K562 (cell line): ENCODE data around the gene STT3B. TPM values are rescaled to one million over a fixed set of nuclear protein-coding genes. Genes with fewer than 3 reads are reported as not detected.

Experiments used
- ATAC-seq: fragments of 200-7000 bp; cut with Tn5 transposase; 3 replicates; pipeline ENCODE4 v1.9.1; 2020; ENCODE audit warnings: moderate library complexity
- BruUV-seq: library from RNA; stranded (reverse); fragments of 400-500 nt; replicated peaks from 2 replicates; lab custom pipeline; 2021; lab: Mats Ljungman, UMichigan
- CTCF ChIA-PET: fragments of 300-600 bp; formaldehyde crosslinking; extraction: SDS; loops from one replicate; lab custom pipeline; 2021; ENCODE audit warnings: low intra/inter-chr PET ratio; lab: Yijun Ruan, JAX
- POLR2A ChIA-PET: fragments of 300-600, 350-650 bp; sonication (Branson Sonifier 250); formaldehyde crosslinking; extraction: SDS; loops from one replicate; lab custom pipeline; 2021; ENCODE audit warnings: antibody characterized with exemption, inconsistent platforms; lab: Yijun Ruan, JAX
- DNase-seq, 4 experiments: peaks; one replicate each; pipeline versions ENCODE4 v3.0.0 to v3.0.0-alpha.2; 2011 to 2018; ENCODE audit warnings: low spot score in 3 of 4, mixed read lengths in 3 of 4; ENCODE audit errors: extremely low read depth in 1 of 4
- FAIRE-seq: peaks from 2 replicates; lab custom pipeline; 2011; peaks lifted over from hg19 to GRCh38; lab: Jason Lieb, UNC
- H2AFZ ChIP-seq: 2 replicates; pipeline ENCODE4 v1.6.0; 2011; ENCODE audit warnings: low read depth, low read length, control low read depth, inconsistent platforms
- H3K27ac ChIP-seq: fragments of 200-600 bp; 3 replicates; pipeline ENCODE4 v1.8.0; 2011; ENCODE audit warnings: low read depth, mild to moderate bottlenecking, control low read depth, inconsistent platforms, low read length, moderate library complexity, mixed read lengths; ENCODE audit errors: extremely low read depth
- H3K27me3 ChIP-seq, 2 experiments: fragments of 300-600 bp in 1 of 2; 2 replicates in 1 of 2; 3 replicates in 1 of 2; pipeline versions ENCODE4 v1.6.0 to v1.8.0; 2011; ENCODE audit warnings: inconsistent platforms in 2 of 2, low read length in 2 of 2, mild to moderate bottlenecking in 1 of 2, mixed read lengths in 1 of 2, moderate library complexity in 1 of 2; ENCODE audit not compliant: control insufficient read depth in 2 of 2, insufficient read depth in 2 of 2
- H3K36me3 ChIP-seq: fragments of 300-600 bp; 3 replicates; pipeline ENCODE4 v1.8.0; 2011; ENCODE audit warnings: mild to moderate bottlenecking, low read length, inconsistent platforms; ENCODE audit not compliant: control insufficient read depth, insufficient read depth
- H3K4me1 ChIP-seq, 2 experiments: fragments of 200-600 bp in 1 of 2; replicated peaks in 1 of 2; 2 replicates in 1 of 2; 3 replicates in 1 of 2; pipeline versions ENCODE4 v1.5.1 to v1.8.0; 2011; ENCODE audit warnings: inconsistent platforms in 2 of 2, low read length in 2 of 2, mild to moderate bottlenecking in 1 of 2, mixed read lengths in 1 of 2, moderate library complexity in 1 of 2; ENCODE audit not compliant: control insufficient read depth in 2 of 2, insufficient read depth in 2 of 2
- H3K4me2 ChIP-seq: 2 replicates; pipeline ENCODE4 v1.6.1; 2011; ENCODE audit warnings: low read length, control low read depth, inconsistent platforms, mixed read lengths; ENCODE audit not compliant: insufficient read depth
- H3K4me3 ChIP-seq: fragments of 200-600 bp; sonication (generic), shearing (Covaris generic); 2 replicates; pipeline ENCODE4 v1.5.1; 2016; ENCODE audit warnings: control low read depth, inconsistent platforms
- H3K79me2 ChIP-seq: fragments of 200-600 bp; 3 replicates; pipeline ENCODE4 v1.8.0; 2011; ENCODE audit warnings: low read length, inconsistent platforms; ENCODE audit not compliant: control insufficient read depth, insufficient read depth
- H3K9ac ChIP-seq, 2 experiments: 2 replicates each; pipeline versions ENCODE4 v1.6.0 to v1.6.1; 2011; ENCODE audit warnings: low read depth in 2 of 2, low read length in 2 of 2, control low read depth in 1 of 2, inconsistent platforms in 1 of 2, mild to moderate bottlenecking in 1 of 2, mixed read lengths in 1 of 2; ENCODE audit not compliant: insufficient read depth in 1 of 2
- H3K9me1 ChIP-seq: one replicate; pipeline ENCODE4 v1.6.0; 2011; ENCODE audit warnings: inconsistent platforms, mild to moderate bottlenecking, low read length, moderate library complexity; ENCODE audit not compliant: control insufficient read depth, insufficient read depth
- H3K9me3 ChIP-seq: replicated peaks from 2 replicates; pipeline ENCODE4 v1.5.1; 2011; ENCODE audit warnings: low read depth, low read length, inconsistent platforms; ENCODE audit not compliant: control insufficient read depth, insufficient read depth
- H4K20me1 ChIP-seq: replicated peaks from 2 replicates; pipeline ENCODE4 v1.6.1; 2011; ENCODE audit warnings: low read length, inconsistent platforms, mixed read lengths; ENCODE audit not compliant: control insufficient read depth, insufficient read depth
- ETV5 ChIP-seq: sonication (generic); formaldehyde crosslinking; IDR thresholded peaks from 2 replicates; pipeline ENCODE4 v1.4.0; 2020; ENCODE audit warnings: low read depth, mild to moderate bottlenecking, missing genetic modification reagents
- FOXA1 ChIP-seq: fragments of 450-650 bp; IDR thresholded peaks from 2 replicates; pipeline ENCODE4 v1.6.1; 2016; ENCODE audit warnings: mild to moderate bottlenecking, borderline replicate concordance
- NR2C1 ChIP-seq, 2 experiments: fragments of 450-650 bp; IDR thresholded peaks; 2 replicates each; pipeline ENCODE4 v1.6.1; 2017; ENCODE audit warnings: mild to moderate bottlenecking in 2 of 2, antibody characterized with exemption in 1 of 2, inconsistent platforms in 1 of 2, missing compliant biosample characterization in 1 of 2, missing genetic modification characterization in 1 of 2
- PCBP1 ChIP-seq: fragments of 200-400 bp; formaldehyde crosslinking; IDR thresholded peaks from 2 replicates; pipeline ENCODE4 v1.6.1; 2018; ENCODE audit warnings: mild to moderate bottlenecking, low read depth, low read length; ENCODE audit not compliant: poor library complexity, severe bottlenecking
- SMAD1 ChIP-seq: fragments of 150-350 bp; IDR thresholded peaks from 2 replicates; pipeline ENCODE4 v1.6.1; 2014; ENCODE audit warnings: low read length, low read depth; ENCODE audit not compliant: partially characterized antibody
- SMAD2 ChIP-seq: fragments of 150-350 bp; IDR thresholded peaks from 2 replicates; pipeline ENCODE4 v1.6.1; 2014; ENCODE audit warnings: low read depth, mild to moderate bottlenecking, low read length
- TEAD1 ChIP-seq, 2 experiments: fragments of 450-650 bp in 1 of 2; sonication (generic) in 1 of 2; formaldehyde crosslinking; IDR thresholded peaks; 2 replicates each; pipeline versions ENCODE4 v1.4.0 to v1.8.0; 2020 to 2022; ENCODE audit warnings: mild to moderate bottlenecking in 2 of 2, missing genetic modification reagents in 1 of 2
- ZC3H4 ChIP-seq: sonication (generic); formaldehyde crosslinking; IDR thresholded peaks from 2 replicates; pipeline ENCODE4 v1.9.0; 2021; ENCODE audit warnings: missing genetic modification reagents, borderline replicate concordance
- ZFX ChIP-seq: sonication (generic); formaldehyde crosslinking; IDR thresholded peaks from 2 replicates; pipeline ENCODE4 v1.8.0; 2022; ENCODE audit warnings: mild to moderate bottlenecking, missing genetic modification reagents, moderate library complexity
- ZKSCAN1 ChIP-seq: fragments of 150-350 bp; IDR thresholded peaks from 2 replicates; pipeline ENCODE4 v1.6.1; 2016; ENCODE audit warnings: low read depth, low read length
- ZNF253 ChIP-seq: fragments of 250-450 bp; sonication (Bioruptor Pico); conservative IDR thresholded peaks from 2 replicates; pipeline ENCODE4 v1.6.1; 2021; ENCODE audit warnings: mild to moderate bottlenecking
- WGBS: fragments of 100-300 bp; shearing (Covaris generic); methylation state at CpG from one replicate; pipeline ENCODE4 v1.1.6; 2016; ENCODE audit warnings: low coverage, mixed read lengths; ENCODE audit not compliant: insufficient coverage; ENCODE audit errors: missing lambda C conversion rate; 5-methylcytosine and 5-hydroxymethylcytosine counted together
- in situ Hi-C: fragments of 300-500 bp; cut with MboI; formaldehyde crosslinking; loops from 4 replicates; pipeline ENCODE4 v1.15.0; 2018; ENCODE audit warnings: inconsistent platforms, mixed read lengths
- intact Hi-C: fragments of 100-400 bp; cut with micrococcal nuclease; formaldehyde crosslinking; loops from 2 replicates; pipeline ENCODE4 v1.14.2; 2022
- polyA plus RNA-seq, 8 experiments: library from polyadenylated mRNA; depleted of rRNA in 4 of 8; stranded (reverse) in 5 of 8; unstranded in 3 of 8; fragments of >200 nt; fragmentation: Nextera tagmentation in 2 of 8; fragmentation: Illumina TruSeq in 1 of 8; extraction: Ambion mirVana in 2 of 8; extraction: Trizol in 1 of 8; gene quantifications; 2 replicates each; pipeline versions ENCODE4 v1.2.1 to v1.2.3, GENCODE V29; 2011 to 2014; ENCODE audit warnings: inconsistent platforms in 1 of 8, missing spikeins in 1 of 8
- total RNA-seq, 7 experiments: library from RNA; depleted of rRNA in 6 of 7; stranded (reverse); fragments of >200 nt in 6 of 7; fragmentation: Illumina TruSeq in 2 of 7; extraction: Trizol in 2 of 7; gene quantifications; 2 replicates each; pipeline versions ENCODE4 v1.2.1 to v1.2.3, GENCODE V29; 2011 to 2021; ENCODE audit warnings: low replicate concordance in 1 of 7
- TF ChIP-seq, protein P1 (sequence below), 2 experiments: fragments of 450-650 bp; IDR thresholded peaks; 2 replicates each; pipeline ENCODE4 v1.6.1; 2016; ENCODE audit warnings: mild to moderate bottlenecking in 2 of 2, borderline replicate concordance in 1 of 2, low read depth in 1 of 2, moderate library complexity in 1 of 2

Gene STT3B
- total and polyA plus RNA-seq, 9 of the 15 experiments (the other 6 are each of a cell fraction or from before 2014, with no cell fraction given): 22.4 to 147 (median 100) TPM

DNA sequence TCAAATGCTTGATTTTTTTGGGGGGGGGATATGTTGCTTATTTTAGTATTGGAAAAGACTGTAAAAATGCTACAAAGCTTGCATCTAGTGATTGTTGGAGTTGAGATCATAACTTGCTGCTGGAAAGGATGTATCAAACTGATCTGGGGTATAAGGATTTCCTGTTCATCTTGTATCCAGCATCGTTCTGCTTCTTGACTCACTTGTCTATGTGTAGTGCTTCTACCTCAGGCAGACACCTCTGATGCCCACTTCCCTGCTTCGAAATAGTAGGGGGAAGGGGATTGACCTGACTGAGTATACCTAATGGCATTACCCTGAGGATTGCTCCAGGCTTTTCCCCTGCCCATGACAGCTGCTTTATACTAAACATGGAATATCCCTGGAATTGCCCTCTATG is 42.7 kb downstream of the STT3B start:
- no peak overlapping the region for H2AFZ ChIP-seq
- H3K4me2 ChIP-seq: no peak overlapping the region
- peaks cover 13% of the 10 kb centered on the region; the same call in 1 of the 2 replicates for H4K20me1 ChIP-seq
- H3K4me3 ChIP-seq: no peak overlapping the region
- FAIRE-seq: no peak
- H3K9me1 ChIP-seq: no peaks in the 10 kb centered on the region
- no TSS peak for BruUV-seq
- ATAC-seq: no peak
- CTCF ChIA-PET: no interaction called here
- peaks cover 26% of the 10 kb centered on the region for H3K36me3 ChIP-seq
- H3K79me2 ChIP-seq: peaks cover 76% of the 10 kb centered on the region
- no peaks in the 10 kb centered on the region for H3K27me3 ChIP-seq
- WGBS: 71% methylated on average over 2 of the region's 2 CpGs
- no peak overlapping the region for H3K9ac ChIP-seq
- H3K9me3 ChIP-seq: no peaks in the 10 kb centered on the region
- TF ChIP-seq SMAD2 (no peak), ZC3H4 (CRISPR knock-in tag) (no peak), TEAD1 (CRISPR knock-in tag; IDR thresholded peaks at IDR 0.05) (no peak), SMAD1 (no peak), NR2C1 (IDR thresholded peaks at IDR 0.05) (no peak), NR2C1 (tag; IDR thresholded peaks at IDR 0.05) (no peak), PCBP1 (no peak), ZKSCAN1 (no peak), ZNF253 (no peak), ETV5 (CRISPR knock-in tag) (no peak), ZFX (CRISPR knock-in tag) (no peak), FOXA1 (no peak)
- TF ChIP-seq, protein P1, sequence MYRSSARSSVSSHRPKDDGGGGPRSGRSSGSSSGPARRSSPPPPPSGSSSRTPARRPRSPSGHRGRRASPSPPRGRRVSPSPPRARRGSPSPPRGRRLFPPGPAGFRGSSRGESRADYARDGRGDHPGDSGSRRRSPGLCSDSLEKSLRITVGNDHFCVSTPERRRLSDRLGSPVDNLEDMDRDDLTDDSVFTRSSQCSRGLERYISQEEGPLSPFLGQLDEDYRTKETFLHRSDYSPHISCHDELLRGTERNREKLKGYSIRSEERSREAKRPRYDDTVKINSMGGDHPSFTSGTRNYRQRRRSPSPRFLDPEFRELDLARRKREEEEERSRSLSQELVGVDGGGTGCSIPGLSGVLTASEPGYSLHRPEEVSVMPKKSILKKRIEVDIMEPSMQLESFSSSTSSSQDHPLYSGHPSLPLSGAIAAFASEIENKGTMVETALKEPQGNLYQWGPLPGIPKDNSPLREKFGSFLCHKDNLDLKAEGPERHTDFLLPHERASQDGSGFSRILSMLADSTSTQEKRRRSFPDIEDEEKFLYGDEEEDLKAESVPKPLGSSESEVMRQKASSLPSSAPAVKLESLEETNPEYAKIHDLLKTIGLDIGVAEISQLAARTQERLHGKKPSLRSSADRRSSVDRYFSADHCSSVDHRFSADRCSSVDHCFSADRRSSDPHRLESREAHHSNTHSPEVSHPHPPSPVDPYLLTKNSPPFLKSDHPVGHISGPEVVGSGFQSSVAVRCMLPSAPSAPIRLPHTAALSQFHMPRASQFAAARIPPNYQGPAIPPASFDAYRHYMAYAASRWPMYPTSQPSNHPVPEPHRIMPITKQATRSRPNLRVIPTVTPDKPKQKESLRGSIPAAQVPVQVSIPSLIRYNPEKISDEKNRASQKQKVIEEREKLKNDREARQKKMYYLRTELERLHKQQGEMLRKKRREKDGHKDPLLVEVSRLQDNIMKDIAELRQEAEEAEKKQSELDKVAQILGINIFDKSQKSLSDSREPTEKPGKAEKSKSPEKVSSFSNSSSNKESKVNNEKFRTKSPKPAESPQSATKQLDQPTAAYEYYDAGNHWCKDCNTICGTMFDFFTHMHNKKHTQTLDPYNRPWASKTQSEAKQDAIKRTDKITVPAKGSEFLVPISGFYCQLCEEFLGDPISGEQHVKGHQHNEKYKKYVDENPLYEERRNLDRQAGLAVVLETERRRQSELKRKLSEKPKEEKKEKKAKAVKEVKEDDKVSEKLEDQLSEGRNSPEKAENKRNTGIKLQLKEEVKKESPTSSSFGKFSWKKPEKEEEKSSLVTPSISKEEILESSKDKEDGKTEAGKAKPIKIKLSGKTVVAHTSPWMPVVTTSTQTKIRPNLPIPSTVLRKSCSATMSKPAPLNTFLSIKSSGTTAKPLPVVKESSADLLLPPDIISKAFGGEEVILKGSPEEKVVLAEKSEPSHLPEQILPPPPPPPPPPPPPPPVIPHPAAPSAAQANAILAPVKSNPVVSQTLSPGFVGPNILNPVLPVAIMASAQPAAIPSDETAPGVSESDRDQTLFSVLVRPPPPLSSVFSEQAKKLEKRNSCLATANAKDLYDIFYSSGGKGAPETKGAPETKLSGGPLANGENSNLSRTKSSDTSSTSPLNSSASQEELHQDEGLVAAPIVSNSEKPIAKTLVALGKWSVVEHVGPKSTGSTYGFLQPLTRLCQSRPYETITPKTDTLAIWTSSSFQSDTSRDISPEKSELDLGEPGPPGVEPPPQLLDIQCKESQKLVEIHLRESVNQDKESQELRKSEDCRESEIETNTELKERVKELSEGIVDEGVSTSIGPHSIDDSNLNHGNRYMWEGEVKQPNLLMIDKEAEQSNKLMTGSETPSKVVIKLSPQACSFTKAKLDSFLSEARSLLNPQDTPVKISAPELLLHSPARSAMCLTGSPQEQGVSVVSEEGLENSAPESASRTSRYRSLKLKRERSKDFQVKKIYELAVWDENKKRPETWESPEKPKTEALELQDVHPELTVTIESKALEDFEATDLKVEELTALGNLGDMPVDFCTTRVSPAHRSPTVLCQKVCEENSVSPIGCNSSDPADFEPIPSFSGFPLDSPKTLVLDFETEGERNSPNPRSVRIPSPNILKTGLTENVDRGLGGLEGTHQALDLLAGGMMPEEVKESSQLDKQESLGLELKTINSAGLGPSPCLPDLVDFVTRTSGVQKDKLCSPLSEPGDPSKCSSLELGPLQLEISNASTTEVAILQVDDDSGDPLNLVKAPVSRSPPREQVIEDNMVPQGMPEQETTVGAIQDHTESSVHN (IDR thresholded peaks at IDR 0.05; ENCODE audit: borderline replicate concordance in 1 of 2, low read depth in 1 of 2): no peak
- intact Hi-C loops: no loop called here
- no peak overlapping the region for H3K27ac ChIP-seq
- POLR2A ChIA-PET: interaction anchor here (0.6 kb wide), 1 partner anchor 16 kb away, joined by 3 read pairs; no protein-coding TSS in a partner anchor
- H3K4me1 ChIP-seq: 0 out of 5 replicates have a peak, but pooled peaks cover 0 to 2% of the 10 kb centered on the region in 2 experiments
- DNase-seq: no peak
- in situ Hi-C loops: no loop called here
